CD4-positive, alpha-beta T cell treated with Interferon alpha-2 for 1 hour (primary cell): ENCODE data around the gene P2RY12.

ENCODE experiments used
- DNase-seq, 2 donors: peaks; one replicate each; pipeline ENCODE4 v3.0.0-alpha.2; 2020 to 2022

Gene P2RY12

GRCh38 chr3:151305060-151305774 is 79.3 kb downstream of the P2RY12 start:
- no peak for DNase-seq

GRCh38 chr3:151303751-151304150 is 80.8 kb downstream of the P2RY12 start:
- DNase-seq, result no peak

GRCh38 chr3:151301787-151302186 is 82.8 kb downstream of the P2RY12 start:
- no peak for DNase-seq

GRCh38 chr3:151300539-151300938 is 84.0 kb downstream of the P2RY12 start:
- DNase-seq, result no peak

GRCh38 chr3:151299006-151299405 is 85.5 kb downstream of the P2RY12 start:
- no peak for DNase-seq

- DNase-seq, result no peak
Measured at GRCh38 chr3:151297429-151297828, 87.1 kb downstream of the P2RY12 start.

- DNase-seq, result no peak
Measured at GRCh38 chr3:151296226-151296625, 88.3 kb downstream of the P2RY12 start.

GRCh38 chr3:151293127-151293526 is 91.4 kb downstream of the P2RY12 start:
- DNase-seq, result no peak

GRCh38 chr3:151290673-151291072 is 93.9 kb downstream of the P2RY12 start:
- DNase-seq, result no peak

GRCh38 chr3:151289445-151289844 is 95.1 kb downstream of the P2RY12 start:
- no peak for DNase-seq
